IPS DF 6.9 (cell line): ENCODE measurements around the gene SPTBN5.

ENCODE experiments used
- DNase-seq: peaks from one replicate; pipeline ENCODE4 v3.0.0-alpha.2; 2013; ENCODE audit warnings: low read depth, low spot score
- H3K27ac ChIP-seq: one replicate; pipeline ENCODE4 v1.5.1; 2013; ENCODE audit warnings: low read length, control low read depth
- H3K27me3 ChIP-seq: 2 replicates; pipeline ENCODE4 v1.6.1; 2013; ENCODE audit warnings: mild to moderate bottlenecking, low read length; ENCODE audit not compliant: control insufficient read depth, insufficient read depth
- H3K36me3 ChIP-seq: 2 replicates; pipeline ENCODE4 v1.6.1; 2013; ENCODE audit warnings: low read length; ENCODE audit not compliant: control insufficient read depth, insufficient read depth
- H3K4me1 ChIP-seq: 2 replicates; pipeline ENCODE4 v1.6.1; 2013; ENCODE audit warnings: low read length; ENCODE audit not compliant: control insufficient read depth, insufficient read depth
- H3K4me3 ChIP-seq: 2 replicates; pipeline ENCODE4 v1.5.1; 2013; ENCODE audit warnings: mild to moderate bottlenecking, low read length
- H3K9me3 ChIP-seq: 2 replicates; pipeline ENCODE4 v1.6.1; 2013; ENCODE audit warnings: low read length, inconsistent platforms; ENCODE audit not compliant: control insufficient read depth, insufficient read depth
- WGBS: extraction: QIAGEN DNeasy Blood & Tissue Kit; methylation state at CpG from one replicate; pipeline ENCODE4 v1.1.7; 2013; ENCODE audit warnings: mixed read lengths, missing lambda C conversion rate; ENCODE audit not compliant: insufficient read length, insufficient coverage; 5-methylcytosine and 5-hydroxymethylcytosine counted together

SPTBN5 gene

DNA sequence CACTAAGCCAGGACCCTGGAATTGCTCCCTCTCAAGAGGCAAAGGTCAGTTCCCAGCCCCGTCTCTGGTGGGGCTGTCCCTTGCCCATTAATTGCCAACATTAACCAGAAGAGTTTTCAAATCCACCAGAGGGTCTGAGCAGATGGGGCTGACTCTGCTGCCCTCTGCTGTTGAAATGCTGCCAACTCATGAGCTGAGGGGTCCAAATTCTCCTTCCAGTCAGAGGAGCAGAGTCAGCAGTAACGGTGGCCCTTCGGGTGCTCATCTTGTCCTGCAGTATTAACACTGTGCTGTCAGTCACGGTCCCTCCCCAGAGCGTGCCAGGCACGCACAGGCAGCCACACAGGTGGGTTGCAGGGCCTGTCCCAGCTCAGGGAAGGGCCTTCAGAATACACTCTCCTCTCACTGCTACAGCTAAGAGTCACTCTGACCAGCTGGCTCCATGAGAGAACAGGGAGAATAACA lies 10.7 kb upstream of the SPTBN5 start:
- DNase-seq = peak; percentile 58

DNA sequence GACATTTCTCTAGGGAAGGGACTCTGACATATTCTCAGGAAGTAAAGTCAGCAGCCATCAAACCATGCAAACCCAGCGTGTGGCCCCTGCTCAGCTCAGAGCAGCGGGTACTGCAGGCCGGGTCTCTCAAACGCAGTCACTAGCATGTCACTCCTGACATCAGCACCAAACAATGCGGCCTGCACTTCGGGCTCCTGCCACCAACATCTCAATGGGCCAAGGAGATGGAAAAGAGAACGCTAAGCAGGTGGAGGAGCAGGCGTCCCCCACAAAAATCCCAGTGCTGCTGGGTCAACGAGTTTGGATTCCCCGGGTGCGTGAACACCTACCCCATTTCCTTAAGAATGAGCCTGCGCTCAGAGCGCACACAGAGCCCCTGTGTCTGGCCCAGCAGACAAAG lies 9.9 kb upstream of the SPTBN5 start:
- Histone ChIP-seq H3K4me3 (no peak overlapping the region), H3K36me3 (peaks cover 12% of the 10 kb centered on the region), H3K9me3 (no peaks in the 10 kb centered on the region), H3K4me1 (no peaks in the 10 kb centered on the region; the same call in 1 of the 2 replicates), H3K27me3 (no peaks in the 10 kb centered on the region), H3K27ac (no peak overlapping the region)
- no peak for DNase-seq
- WGBS = no CpG with 5 or more reads among the region's 13 CpGs

More for the DNA sequence above, 10.7 kb upstream of the SPTBN5 start:
- H3K4me3 ChIP-seq = no peak overlapping the region
- H3K36me3 ChIP-seq = peaks cover 19% of the 10 kb centered on the region
- no peak overlapping the region for H3K27ac ChIP-seq
- H3K27me3 ChIP-seq = no peaks in the 10 kb centered on the region
- H3K9me3 ChIP-seq = no peaks in the 10 kb centered on the region
- no CpG with 5 or more reads among the region's 6 CpGs for WGBS
- H3K4me1 ChIP-seq = no peaks in the 10 kb centered on the region; the same call in 1 of the 2 replicates

DNA sequence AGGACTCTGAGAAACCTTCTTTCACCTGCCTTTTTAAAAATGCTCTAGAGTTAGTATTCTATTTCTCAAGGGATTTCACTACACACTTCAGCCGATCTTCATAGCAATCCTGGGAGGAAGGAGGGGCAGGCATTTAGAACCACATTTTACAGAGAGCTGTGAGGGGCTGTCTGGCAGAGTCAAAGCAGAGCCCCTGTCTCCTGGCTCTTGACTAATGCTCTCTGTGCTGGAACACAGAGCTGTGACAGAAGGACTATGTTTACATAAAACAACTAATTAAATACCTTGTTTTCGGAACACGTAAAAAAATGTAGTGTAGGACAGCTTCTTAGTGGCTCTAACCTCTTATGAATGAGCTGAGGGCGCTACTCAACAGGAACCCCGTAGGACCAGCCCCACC lies 7.6 kb upstream of the SPTBN5 start:
- Histone ChIP-seq H3K9me3 (no peaks in the 10 kb centered on the region), H3K27me3 (no peaks in the 10 kb centered on the region), H3K36me3 (peaks cover 9% of the 10 kb centered on the region), H3K4me1 (no peaks in the 10 kb centered on the region; the same call in 1 of the 2 replicates), H3K27ac (no peak overlapping the region), H3K4me3 (no peak overlapping the region)
- DNase-seq = no peak
- WGBS = no CpG with 5 or more reads among the region's 5 CpGs

DNA sequence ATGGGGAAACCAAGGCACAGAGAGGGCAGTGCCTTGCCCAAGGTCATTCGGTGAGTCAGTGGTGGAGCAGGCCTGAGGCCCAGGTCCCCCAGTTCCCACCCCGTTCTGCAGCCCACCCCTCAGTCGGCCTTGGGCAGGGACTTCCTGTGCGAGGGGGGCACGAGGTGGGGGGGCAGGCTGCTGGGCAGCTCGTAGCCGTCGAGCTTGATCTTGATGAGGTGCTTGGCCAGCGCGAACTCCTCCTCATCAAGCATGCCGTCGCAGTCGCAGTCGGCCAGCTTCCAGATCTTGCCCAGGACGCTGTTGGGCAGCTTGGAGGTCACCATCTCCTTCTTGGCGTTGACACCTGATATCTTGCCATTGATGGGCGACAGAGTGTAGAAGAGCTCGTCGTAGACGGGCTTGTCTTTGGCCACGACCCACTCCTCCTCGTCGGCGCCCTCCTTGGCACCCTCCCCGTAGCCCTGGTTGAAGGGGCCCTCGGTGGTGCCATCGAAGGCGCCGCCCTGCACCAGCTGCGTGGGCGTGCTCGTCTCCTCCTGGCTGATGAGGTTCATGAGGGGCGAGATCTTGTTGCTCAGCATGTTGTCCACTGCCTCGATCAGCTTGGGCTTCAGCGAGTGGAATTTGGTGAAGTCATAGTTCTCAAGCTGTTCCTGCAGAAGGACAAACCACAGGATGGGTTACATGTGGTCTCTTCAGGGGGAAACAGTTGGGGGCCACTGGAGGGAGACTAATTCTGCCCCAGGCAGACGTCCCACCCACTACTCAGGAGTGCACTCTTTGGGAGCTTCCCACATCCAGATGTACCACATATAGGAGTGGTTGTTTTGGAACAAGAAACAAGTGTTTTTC lies 6.9 kb upstream of the SPTBN5 start:
- Histone ChIP-seq H3K27ac (no peak overlapping the region), H3K4me3 (no peak overlapping the region), H3K27me3 (no peaks in the 10 kb centered on the region), H3K36me3 (peaks cover 9% of the 10 kb centered on the region), H3K9me3 (no peaks in the 10 kb centered on the region), H3K4me1 (no peaks in the 10 kb centered on the region; the same call in 1 of the 2 replicates)
- WGBS = no CpG with 5 or more reads among the region's 36 CpGs
- no peak for DNase-seq

DNA sequence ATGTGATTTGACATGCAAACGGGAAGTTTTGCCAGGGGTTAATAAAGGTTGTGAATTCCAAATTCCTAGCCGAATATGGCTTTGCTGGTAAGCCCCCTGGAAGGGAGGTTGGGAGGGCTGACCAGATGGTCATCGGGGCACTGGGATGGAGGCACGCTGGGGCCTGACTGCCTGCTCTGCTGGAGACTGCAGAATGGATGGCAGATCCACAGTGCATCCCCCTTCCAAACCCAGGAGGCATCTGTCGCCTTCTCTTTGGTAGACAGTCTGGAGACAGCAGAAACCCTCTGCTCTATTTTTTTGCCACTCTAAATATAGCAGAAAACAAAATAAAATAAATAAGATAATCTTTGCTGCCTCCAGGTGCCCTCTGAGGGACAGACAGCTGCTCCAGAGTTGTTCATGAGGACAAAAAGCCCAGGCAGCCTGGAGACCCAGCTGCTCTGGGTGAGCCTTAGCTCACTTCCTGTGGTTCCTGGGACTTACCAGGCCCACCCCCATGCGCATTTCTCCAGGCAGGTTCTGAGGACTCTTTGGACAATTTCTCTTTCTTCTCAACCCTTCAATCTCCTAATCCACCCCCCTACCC lies 6.1 kb upstream of the SPTBN5 start:
- Histone ChIP-seq H3K4me3 (no peak overlapping the region), H3K27ac (no peak overlapping the region), H3K9me3 (no peaks in the 10 kb centered on the region), H3K36me3 (peaks cover 9% of the 10 kb centered on the region), H3K27me3 (no peaks in the 10 kb centered on the region), H3K4me1 (peaks cover 1% of the 10 kb centered on the region; the same call in 1 of the 2 replicates)
- no CpG with 5 or more reads among the region's 6 CpGs for WGBS
- DNase-seq = no peak

DNA sequence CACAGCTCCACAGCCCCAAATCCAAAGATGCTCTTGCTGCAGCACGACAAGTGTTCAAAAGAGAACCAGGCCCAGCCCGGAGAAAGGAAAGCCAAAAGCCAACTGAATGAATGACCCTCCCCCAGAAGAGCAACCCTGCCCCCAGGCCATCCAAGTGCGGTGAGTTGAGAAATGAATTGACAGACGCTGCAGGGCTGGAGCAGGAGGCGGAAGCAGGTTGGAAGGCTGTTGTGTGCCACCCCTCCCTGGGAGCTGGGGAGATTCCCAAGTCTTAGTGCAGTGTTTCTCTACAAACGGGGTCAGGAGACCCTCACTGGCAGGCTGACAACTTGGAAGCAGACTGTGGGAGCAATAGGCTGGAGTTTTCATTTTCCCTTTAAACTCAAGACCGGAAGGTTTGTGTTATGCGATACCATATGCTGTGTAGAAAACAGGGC lies 3.5 kb upstream of the SPTBN5 start:
- Histone ChIP-seq H3K4me1 (peaks cover 2% of the 10 kb centered on the region; the same call in 1 of the 2 replicates), H3K36me3 (peaks cover 7% of the 10 kb centered on the region), H3K27ac (no peak overlapping the region), H3K4me3 (no peak overlapping the region), H3K9me3 (no peaks in the 10 kb centered on the region), H3K27me3 (no peaks in the 10 kb centered on the region)
- WGBS = no CpG with 5 or more reads among the region's 8 CpGs
- DNase-seq = no peak

DNA sequence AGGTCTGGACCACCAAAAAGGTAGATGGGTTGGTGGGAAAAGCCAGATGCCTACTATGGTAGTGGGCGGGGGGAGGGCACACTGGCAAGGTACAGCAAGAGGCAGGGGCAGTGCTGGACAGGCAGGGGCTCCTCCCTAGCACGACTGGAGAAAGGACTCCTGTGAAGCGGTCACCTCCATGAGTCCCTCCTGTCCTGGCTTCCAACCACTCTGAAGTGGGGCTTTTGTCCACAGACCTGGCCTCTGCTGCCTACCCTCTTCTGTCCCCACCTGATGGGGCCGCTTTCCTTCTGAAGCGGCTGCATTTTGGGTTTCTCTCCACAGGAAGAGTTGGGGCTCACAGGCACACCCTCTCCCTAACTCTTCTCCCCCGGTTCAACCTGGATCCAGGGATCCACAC lies 2.7 kb upstream of the SPTBN5 start:
- no peaks in the 10 kb centered on the region for H3K9me3 ChIP-seq
- peaks cover 7% of the 10 kb centered on the region for H3K36me3 ChIP-seq
- no peak overlapping the region for H3K27ac ChIP-seq
- no peaks in the 10 kb centered on the region for H3K27me3 ChIP-seq
- no CpG with 5 or more reads among the region's 6 CpGs for WGBS
- peaks cover 2% of the 10 kb centered on the region; the same call in 1 of the 2 replicates for H3K4me1 ChIP-seq
- no peak for DNase-seq
- H3K4me3 ChIP-seq = no peak overlapping the region

DNA sequence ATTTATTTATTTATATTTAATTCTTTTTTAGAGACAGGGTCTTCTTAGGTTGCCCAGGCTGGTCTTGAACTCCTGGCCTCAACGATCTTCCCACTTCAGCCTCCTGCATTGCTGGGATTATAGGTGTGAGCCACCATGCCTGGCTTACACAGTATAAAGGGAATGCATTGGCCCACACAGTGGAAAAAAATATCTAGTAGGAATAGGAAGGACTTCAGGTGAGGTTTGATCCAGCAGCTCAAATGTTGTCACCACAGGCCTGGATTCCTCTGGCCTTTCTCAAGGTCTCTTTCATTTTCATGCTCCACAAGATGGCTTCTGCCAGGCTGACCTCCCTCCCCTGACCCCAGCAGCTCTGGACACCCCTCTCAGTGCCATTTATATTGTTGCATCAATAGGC lies 2.1 kb upstream of the SPTBN5 start:
- Histone ChIP-seq H3K36me3 (peaks cover 6% of the 10 kb centered on the region), H3K4me1 (peaks cover 2% of the 10 kb centered on the region; the same call in 1 of the 2 replicates), H3K9me3 (no peaks in the 10 kb centered on the region), H3K27ac (no peak overlapping the region), H3K27me3 (no peaks in the 10 kb centered on the region), H3K4me3 (no peak overlapping the region)
- whole genome bisulfite sequencing = no CpG with 5 or more reads among the region's 1 CpG
- no peak for DNase-seq

DNA sequence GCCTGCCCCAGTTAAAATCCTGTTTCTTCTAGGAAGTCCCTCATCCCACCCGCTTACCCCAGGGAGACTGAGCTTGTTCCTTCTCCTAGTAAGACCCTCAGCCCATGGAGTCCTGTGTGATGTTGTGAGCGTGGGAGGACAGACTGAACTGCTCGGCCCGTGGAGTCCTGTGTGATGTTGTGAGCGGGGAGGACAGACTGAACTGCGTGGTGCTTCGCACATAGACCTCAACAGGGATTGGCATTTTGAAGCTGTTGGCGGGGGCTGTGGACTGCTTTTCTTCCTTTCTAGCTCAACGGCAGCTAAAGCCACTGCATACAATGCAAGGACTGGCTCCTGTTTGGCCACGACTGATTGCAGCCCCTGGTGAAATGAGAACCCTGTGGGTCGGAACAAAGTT lies 1.6 kb upstream of the SPTBN5 start:
- DNase-seq = no peak
- Histone ChIP-seq H3K4me3 (no peak overlapping the region), H3K27me3 (no peaks in the 10 kb centered on the region), H3K9me3 (no peaks in the 10 kb centered on the region), H3K27ac (no peak overlapping the region), H3K4me1 (peaks cover 2% of the 10 kb centered on the region; the same call in 1 of the 2 replicates), H3K36me3 (peaks cover 2% of the 10 kb centered on the region; the same call in 1 of the 2 replicates)
- no CpG with 5 or more reads among the region's 11 CpGs for WGBS

DNA sequence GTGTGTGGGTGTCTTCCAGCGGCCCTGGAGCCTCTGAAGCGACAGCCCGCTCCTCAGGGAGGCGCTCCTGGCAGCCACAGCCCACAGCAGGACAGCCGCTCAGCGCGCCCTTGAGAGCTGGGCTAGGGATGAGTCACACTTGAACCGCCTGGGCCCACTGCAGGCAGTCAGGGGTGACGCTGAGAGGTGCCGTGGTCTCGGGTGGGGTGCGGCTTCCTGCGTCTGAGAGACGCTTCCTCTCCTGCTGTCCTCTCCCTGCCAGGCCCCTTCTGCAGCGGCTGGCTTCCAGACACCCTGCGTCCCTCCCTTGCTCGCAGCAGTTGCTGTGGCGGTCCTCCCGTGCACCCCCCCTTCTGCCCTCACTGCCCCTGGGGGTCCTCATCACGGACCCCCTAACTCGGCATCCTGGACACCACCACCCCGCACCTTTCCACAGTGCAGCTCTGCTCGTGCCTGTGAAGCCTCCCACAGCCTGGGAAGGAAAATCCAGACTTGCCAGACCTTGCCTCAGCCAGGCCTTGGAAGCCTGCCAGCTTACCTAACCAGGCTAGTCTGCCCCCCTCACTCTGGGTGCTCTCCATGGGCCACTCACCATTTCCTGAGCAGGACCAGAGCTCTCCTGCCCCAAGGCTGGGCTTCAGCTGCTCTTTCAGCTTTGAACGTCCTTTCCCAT lies 1.1 kb upstream of the SPTBN5 start:
- no peak overlapping the region for H3K27ac ChIP-seq
- H3K9me3 ChIP-seq = no peaks in the 10 kb centered on the region
- H3K27me3 ChIP-seq = no peaks in the 10 kb centered on the region
- no peak overlapping the region for H3K4me3 ChIP-seq
- no CpG with 5 or more reads among the region's 24 CpGs for WGBS
- DNase-seq = no peak
- no peaks in the 10 kb centered on the region for H3K36me3 ChIP-seq
- H3K4me1 ChIP-seq = peaks cover 2% of the 10 kb centered on the region; the same call in 1 of the 2 replicates
